Measurements from ENCODE around the gene ENPP4. TPM values are rescaled to one million over a fixed set of nuclear protein-coding genes. Genes with fewer than 3 reads are reported as not detected.

The ENPP4 gene
- total RNA-seq, 1 experiment from 2014 or later, result 8.6 TPM

DNA sequence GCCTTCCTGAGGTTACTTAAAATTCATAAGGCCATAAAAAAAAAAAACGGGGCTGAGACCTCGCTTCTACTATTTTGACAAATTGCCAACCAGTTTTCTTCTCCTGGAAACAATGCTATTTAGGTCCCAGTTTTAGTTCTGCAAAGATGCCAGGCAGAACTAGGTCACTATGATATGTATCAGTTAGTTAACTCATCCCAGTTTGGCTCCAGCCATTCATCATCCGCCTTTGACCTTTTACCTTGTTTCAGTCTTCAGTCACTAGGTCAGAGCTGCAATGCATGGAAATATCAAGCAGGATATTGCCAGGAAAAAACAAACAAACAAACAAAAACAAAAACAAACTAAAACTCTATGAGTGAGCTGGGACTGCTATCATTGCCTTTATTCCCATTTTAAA is 29.8 kb upstream of the ENPP4 start:
- Histone ChIP-seq H3K4me1 (ENCODE audit: low read length) (no peaks in the 10 kb centered on the region), H3K4me3 (ENCODE audit: low read length) (no peak overlapping the region), H3K27me3 (ENCODE audit: low read length) (no peaks in the 10 kb centered on the region), H3K4me2 (ENCODE audit: low read depth, low read length, poor library complexity, severe bottlenecking) (no peak overlapping the region), H3K36me3 (ENCODE audit: insufficient read depth, low read length) (no peaks in the 10 kb centered on the region), H2AFZ (ENCODE audit: low read length) (no peak overlapping the region), H3K9ac (ENCODE audit: low read length) (no peak overlapping the region), H3K27ac (ENCODE audit: low read length) (no peak overlapping the region), H3K9me2 (replicated peaks; ENCODE audit: insufficient read depth, low read length) (no peaks in the 10 kb centered on the region), H3K79me2 (ENCODE audit: low read length) (no peaks in the 10 kb centered on the region), H4K20me1 (ENCODE audit: insufficient read depth, low read depth, low read length) (no peaks in the 10 kb centered on the region), H3K9me3 (ENCODE audit: low read length) (no peaks in the 10 kb centered on the region)
- no peak for DNase-seq

GRCh38 chr6:46102123-46102522 is 27.7 kb upstream of the ENPP4 start:
- no peaks in the 10 kb centered on the region for H3K27me3 ChIP-seq (ENCODE audit: low read length)
- H3K79me2 ChIP-seq (ENCODE audit: low read length), result no peaks in the 10 kb centered on the region
- H4K20me1 ChIP-seq (ENCODE audit: insufficient read depth, low read depth, low read length), result no peaks in the 10 kb centered on the region
- no peak overlapping the region for H3K27ac ChIP-seq (ENCODE audit: low read length)
- no peaks in the 10 kb centered on the region for H3K9me3 ChIP-seq (ENCODE audit: low read length)
- no peak overlapping the region for H3K9ac ChIP-seq (ENCODE audit: low read length)
- no peak overlapping the region for H3K4me3 ChIP-seq (ENCODE audit: low read length)
- H2AFZ ChIP-seq (ENCODE audit: low read length), result no peak overlapping the region
- no peaks in the 10 kb centered on the region for H3K4me1 ChIP-seq (ENCODE audit: low read length)
- no peak for DNase-seq
- no peak overlapping the region for H3K4me2 ChIP-seq (ENCODE audit: low read depth, low read length, poor library complexity, severe bottlenecking)
- H3K9me2 ChIP-seq (replicated peaks; ENCODE audit: insufficient read depth, low read length), result no peaks in the 10 kb centered on the region
- no peaks in the 10 kb centered on the region for H3K36me3 ChIP-seq (ENCODE audit: insufficient read depth, low read length)

DNA sequence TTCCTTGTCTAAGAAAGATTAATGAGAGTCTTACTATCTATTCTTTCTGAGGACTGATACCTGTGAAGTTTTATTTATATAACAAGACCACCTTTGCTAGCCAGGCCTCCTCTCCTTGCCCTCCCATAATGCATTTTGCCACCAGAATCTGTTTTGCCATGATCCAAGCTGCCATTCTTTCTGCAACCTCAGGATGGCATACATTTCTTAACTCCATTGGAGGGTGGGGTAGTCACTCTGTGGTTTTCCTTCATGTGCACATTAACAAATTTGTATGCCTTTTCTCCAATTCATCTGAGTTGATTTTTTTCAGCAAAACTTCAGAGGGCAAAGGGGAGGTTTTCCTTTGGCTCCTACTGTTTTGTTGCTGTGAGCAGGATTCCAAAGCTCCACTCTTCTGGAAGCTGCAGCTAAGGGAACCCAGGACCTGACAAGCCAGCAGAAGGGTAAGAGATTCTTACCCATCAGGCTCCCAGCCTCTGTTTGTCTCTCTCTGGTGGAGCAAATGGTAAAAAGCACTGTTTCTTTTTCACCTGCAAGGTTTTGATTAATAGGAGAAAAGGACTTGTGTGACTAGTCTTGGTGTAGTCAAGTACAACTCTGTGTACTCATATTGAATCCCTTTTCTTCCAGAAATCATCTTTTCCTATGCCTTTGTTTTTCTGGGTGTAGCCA is 26.2 kb upstream of the ENPP4 start:
- no peak overlapping the region for H3K9ac ChIP-seq (ENCODE audit: low read length)
- no peak overlapping the region for H3K4me2 ChIP-seq (ENCODE audit: low read depth, low read length, poor library complexity, severe bottlenecking)
- no peak for DNase-seq
- H3K4me3 ChIP-seq (ENCODE audit: low read length), result no peak overlapping the region
- H3K9me3 ChIP-seq (ENCODE audit: low read length), result no peaks in the 10 kb centered on the region
- no peak overlapping the region for H3K27ac ChIP-seq (ENCODE audit: low read length)
- no peaks in the 10 kb centered on the region for H3K4me1 ChIP-seq (ENCODE audit: low read length)
- no peaks in the 10 kb centered on the region for H3K79me2 ChIP-seq (ENCODE audit: low read length)
- no peaks in the 10 kb centered on the region for H3K36me3 ChIP-seq (ENCODE audit: insufficient read depth, low read length)
- H3K27me3 ChIP-seq (ENCODE audit: low read length), result no peaks in the 10 kb centered on the region
- H4K20me1 ChIP-seq (ENCODE audit: insufficient read depth, low read depth, low read length), result no peaks in the 10 kb centered on the region
- no peaks in the 10 kb centered on the region for H3K9me2 ChIP-seq (replicated peaks; ENCODE audit: insufficient read depth, low read length)
- H2AFZ ChIP-seq (ENCODE audit: low read length), result no peak overlapping the region

DNA sequence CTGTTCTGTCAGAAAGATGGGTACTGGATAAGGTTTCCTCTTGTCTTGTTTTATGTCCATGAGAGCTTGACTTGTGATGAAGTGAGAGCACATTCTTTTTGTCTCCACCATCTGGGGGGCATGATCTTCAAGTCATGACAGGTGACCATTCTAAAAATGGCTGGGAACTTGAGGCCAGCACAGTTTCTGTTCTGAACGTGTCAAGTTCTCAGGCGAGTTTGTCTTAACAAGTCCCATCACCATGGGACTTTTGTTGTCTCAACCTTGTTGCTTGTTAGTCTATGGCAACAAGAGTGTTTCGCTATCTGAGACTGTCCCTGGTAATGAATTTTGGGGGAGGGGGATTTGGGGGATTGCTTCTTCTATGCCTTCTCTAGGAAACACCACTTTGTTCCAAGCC is 25.6 kb upstream of the ENPP4 start:
- Histone ChIP-seq H3K4me3 (ENCODE audit: low read length) (no peak overlapping the region), H3K4me1 (ENCODE audit: low read length) (no peaks in the 10 kb centered on the region), H3K9me2 (replicated peaks; ENCODE audit: insufficient read depth, low read length) (no peaks in the 10 kb centered on the region), H3K79me2 (ENCODE audit: low read length) (no peaks in the 10 kb centered on the region), H3K27me3 (ENCODE audit: low read length) (no peaks in the 10 kb centered on the region), H3K9ac (ENCODE audit: low read length) (no peak overlapping the region), H3K36me3 (ENCODE audit: insufficient read depth, low read length) (no peaks in the 10 kb centered on the region), H3K27ac (ENCODE audit: low read length) (no peak overlapping the region), H2AFZ (ENCODE audit: low read length) (no peak overlapping the region), H3K4me2 (ENCODE audit: low read depth, low read length, poor library complexity, severe bottlenecking) (no peak overlapping the region), H3K9me3 (ENCODE audit: low read length) (no peaks in the 10 kb centered on the region), H4K20me1 (ENCODE audit: insufficient read depth, low read depth, low read length) (no peaks in the 10 kb centered on the region)
- no peak for DNase-seq

- no peak overlapping the region for H2AFZ ChIP-seq (ENCODE audit: low read length)
- no peaks in the 10 kb centered on the region for H3K9me3 ChIP-seq (ENCODE audit: low read length)
- H4K20me1 ChIP-seq (ENCODE audit: insufficient read depth, low read depth, low read length), result no peaks in the 10 kb centered on the region
- H3K36me3 ChIP-seq (ENCODE audit: insufficient read depth, low read length), result no peaks in the 10 kb centered on the region
- H3K27me3 ChIP-seq (ENCODE audit: low read length), result no peaks in the 10 kb centered on the region
- no peak for DNase-seq
- no peak overlapping the region for H3K4me2 ChIP-seq (ENCODE audit: low read depth, low read length, poor library complexity, severe bottlenecking)
- H3K9me2 ChIP-seq (replicated peaks; ENCODE audit: insufficient read depth, low read length), result no peaks in the 10 kb centered on the region
- H3K9ac ChIP-seq (ENCODE audit: low read length), result no peak overlapping the region
- H3K27ac ChIP-seq (ENCODE audit: low read length), result no peak overlapping the region
- no peak overlapping the region for H3K4me3 ChIP-seq (ENCODE audit: low read length)
- H3K79me2 ChIP-seq (ENCODE audit: low read length), result no peaks in the 10 kb centered on the region
- H3K4me1 ChIP-seq (ENCODE audit: low read length), result no peaks in the 10 kb centered on the region
Measured at GRCh38 chr6:46105568-46105967, 24.2 kb upstream of the ENPP4 start.

DNA sequence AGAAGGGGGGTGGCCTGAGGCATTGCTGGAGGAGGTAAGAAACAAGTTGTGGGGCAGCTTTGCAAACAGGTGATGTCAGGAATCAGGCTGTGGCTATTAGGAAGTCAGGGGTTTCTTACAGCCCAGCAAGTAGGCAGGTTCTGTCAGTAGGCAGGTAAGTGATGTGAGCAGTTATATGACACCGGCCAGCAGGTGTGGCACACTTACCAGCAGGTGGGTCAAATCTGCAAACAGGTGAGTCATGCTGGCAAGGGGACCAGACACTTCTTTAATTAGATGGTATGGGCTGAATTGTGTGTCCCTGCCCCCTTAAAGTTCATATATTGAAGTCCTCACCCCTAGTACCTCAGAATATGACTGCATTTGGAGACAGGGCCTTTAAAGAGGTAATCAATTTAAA is 16.4 kb upstream of the ENPP4 start:
- Histone ChIP-seq H4K20me1 (ENCODE audit: insufficient read depth, low read depth, low read length) (no peaks in the 10 kb centered on the region; the same call in 1 of the 2 replicates), H3K36me3 (ENCODE audit: insufficient read depth, low read length) (no peaks in the 10 kb centered on the region), H3K27me3 (ENCODE audit: low read length) (no peaks in the 10 kb centered on the region), H3K4me1 (ENCODE audit: low read length) (peaks cover 9% of the 10 kb centered on the region), H3K27ac (ENCODE audit: low read length) (no peak overlapping the region), H3K79me2 (ENCODE audit: low read length) (no peaks in the 10 kb centered on the region), H3K9ac (ENCODE audit: low read length) (no peak overlapping the region), H3K4me3 (ENCODE audit: low read length) (no peak overlapping the region), H3K4me2 (ENCODE audit: low read depth, low read length, poor library complexity, severe bottlenecking) (no peak overlapping the region), H3K9me3 (ENCODE audit: low read length) (no peaks in the 10 kb centered on the region), H3K9me2 (replicated peaks; ENCODE audit: insufficient read depth, low read length) (no peaks in the 10 kb centered on the region), H2AFZ (ENCODE audit: low read length) (no peak overlapping the region)
- no peak for DNase-seq

DNA sequence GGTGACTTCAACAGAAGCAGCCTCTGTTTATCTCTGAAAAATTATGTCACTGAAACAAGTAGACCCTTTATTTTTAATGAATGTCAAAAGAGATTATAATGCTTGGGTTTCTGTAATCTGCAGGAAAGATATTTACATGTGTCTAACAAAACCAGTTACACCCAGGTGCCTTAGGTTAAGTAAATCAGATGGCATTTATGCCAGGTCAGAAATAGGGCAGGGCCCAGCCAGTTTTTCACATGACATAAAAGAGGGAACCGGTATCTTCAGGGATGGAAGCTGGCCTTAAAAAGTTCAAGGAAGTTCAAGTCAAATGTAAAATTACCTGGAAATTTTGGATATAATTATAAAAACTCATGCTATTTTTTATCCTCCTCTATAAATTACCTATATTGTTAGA is 14.2 kb upstream of the ENPP4 start:
- H3K4me2 ChIP-seq (ENCODE audit: low read depth, low read length, poor library complexity, severe bottlenecking), result no peak overlapping the region
- H4K20me1 ChIP-seq (ENCODE audit: insufficient read depth, low read depth, low read length), result no peaks in the 10 kb centered on the region; the same call in 1 of the 2 replicates
- no peak overlapping the region for H3K9ac ChIP-seq (ENCODE audit: low read length)
- H3K9me3 ChIP-seq (ENCODE audit: low read length), result no peaks in the 10 kb centered on the region
- H3K4me3 ChIP-seq (ENCODE audit: low read length), result no peak overlapping the region
- H3K27ac ChIP-seq (ENCODE audit: low read length), result no peak overlapping the region
- H2AFZ ChIP-seq (ENCODE audit: low read length), result no peak overlapping the region
- H3K4me1 ChIP-seq (ENCODE audit: low read length), result peaks cover 9% of the 10 kb centered on the region
- no peaks in the 10 kb centered on the region for H3K9me2 ChIP-seq (replicated peaks; ENCODE audit: insufficient read depth, low read length)
- H3K27me3 ChIP-seq (ENCODE audit: low read length), result no peaks in the 10 kb centered on the region
- no peaks in the 10 kb centered on the region for H3K79me2 ChIP-seq (ENCODE audit: low read length)
- no peaks in the 10 kb centered on the region for H3K36me3 ChIP-seq (ENCODE audit: insufficient read depth, low read length)
- no peak for DNase-seq

DNA sequence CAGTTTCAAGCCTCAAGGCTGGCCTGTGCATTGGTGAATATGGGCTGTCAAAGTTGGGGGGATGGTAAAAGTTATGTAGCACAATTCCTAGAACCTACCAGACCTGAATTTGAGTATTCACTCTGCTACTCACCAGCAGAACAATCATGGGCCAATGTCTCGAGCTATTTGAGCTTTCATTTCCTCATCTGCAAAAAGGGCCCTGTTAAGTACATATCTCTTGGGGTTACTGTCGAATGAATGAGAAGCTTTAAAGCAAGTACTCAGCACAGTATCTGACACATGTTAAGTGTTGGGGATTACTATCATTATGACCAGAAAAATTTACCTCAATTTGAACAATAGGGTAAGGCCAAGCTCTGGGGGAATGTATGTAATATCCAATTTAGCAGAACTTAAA is 13.5 kb upstream of the ENPP4 start:
- H3K9ac ChIP-seq (ENCODE audit: low read length), result no peak overlapping the region
- no peaks in the 10 kb centered on the region for H3K9me2 ChIP-seq (replicated peaks; ENCODE audit: insufficient read depth, low read length)

More for the DNA sequence above, 13.5 kb upstream of the ENPP4 start:
- no peak overlapping the region for H3K4me3 ChIP-seq (ENCODE audit: low read length)
- no peaks in the 10 kb centered on the region for H3K79me2 ChIP-seq (ENCODE audit: low read length)
- DNase-seq, result peak; percentile 82
- no peak overlapping the region for H3K27ac ChIP-seq (ENCODE audit: low read length)
- no peak overlapping the region for H2AFZ ChIP-seq (ENCODE audit: low read length)
- H3K9me3 ChIP-seq (ENCODE audit: low read length), result no peaks in the 10 kb centered on the region
- H3K36me3 ChIP-seq (ENCODE audit: insufficient read depth, low read length), result no peaks in the 10 kb centered on the region
- peaks cover 9% of the 10 kb centered on the region for H3K4me1 ChIP-seq (ENCODE audit: low read length)
- no peaks in the 10 kb centered on the region; the same call in 1 of the 2 replicates for H4K20me1 ChIP-seq (ENCODE audit: insufficient read depth, low read depth, low read length)
- no peak overlapping the region for H3K4me2 ChIP-seq (ENCODE audit: low read depth, low read length, poor library complexity, severe bottlenecking)
- H3K27me3 ChIP-seq (ENCODE audit: low read length), result no peaks in the 10 kb centered on the region
